Ovary (tissue), 9 donors: Measurements from ENCODE around the gene MIOS. TPM values are rescaled to one million over a fixed set of nuclear protein-coding genes. Genes with fewer than 3 reads are reported as not detected.
"Not testable (repeated sequence)": the region's sequence is repeated elsewhere in the genome, so short reads cannot be mapped to it uniquely, and the experiment has no call there.

Experiments
- DNase-seq, 5 donors: peaks; one replicate each; pipeline ENCODE4 v3.0.0-alpha.2; 2019 to 2020
- H3K27ac ChIP-seq, 2 donors: fragments of 200-600 bp; one replicate each; pipeline versions ENCODE4 v1.5.1 to v1.8.0; 2019 to 2022
- H3K27me3 ChIP-seq: fragments of 200-600 bp; one replicate; pipeline ENCODE4 v1.8.0; 2022
- H3K36me3 ChIP-seq: fragments of 200-600 bp; sonication (generic); one replicate; pipeline ENCODE4 v1.5.1; 2019
- H3K4me1 ChIP-seq: one replicate; pipeline ENCODE4 v1.8.1; 2013; ENCODE audit warnings: mild to moderate bottlenecking, moderate library complexity; ENCODE audit not compliant: insufficient read depth
- H3K4me3 ChIP-seq: fragments of 200-600 bp; sonication (generic); one replicate; pipeline ENCODE4 v1.5.1; 2017
- H3K9me3 ChIP-seq, 2 donors: fragments of 200-600 bp in 1 of 2; sonication (generic) in 1 of 2; one replicate each; pipeline versions ENCODE4 v1.5.1 to v1.8.1; 2013 to 2019; ENCODE audit warnings: mild to moderate bottlenecking in 1 of 2, moderate library complexity in 1 of 2
- CTCF ChIP-seq, 3 donors: fragments of 450-650 bp in 2 of 3; fragments of 200-600 bp in 1 of 3; IDR thresholded peaks; one replicate each; pipeline versions ENCODE4 v1.5.1 to v1.8.0; 2016 to 2022; ENCODE audit warnings: antibody characterized with exemption in 3 of 3, mild to moderate bottlenecking in 1 of 3
- EP300 ChIP-seq: sonication (generic); formaldehyde crosslinking; IDR thresholded peaks from one replicate; pipeline ENCODE4 v1.6.1; 2017; ENCODE audit warnings: antibody characterized with exemption
- POLR2A ChIP-seq: fragments of 450-650 bp; IDR thresholded peaks from one replicate; pipeline ENCODE4 v1.6.1; 2017; ENCODE audit warnings: antibody characterized with exemption, mild to moderate bottlenecking, moderate library complexity
- WGBS, 3 donors: extraction: QIAGEN DNeasy Blood & Tissue Kit in 1 of 3; methylation state at CpG; one replicate each; pipeline versions ENCODE4 v1.1.5 to v1.1.7; 2013 to 2017; 5-methylcytosine and 5-hydroxymethylcytosine counted together
- intact Hi-C, 4 donors: fragments of 100-400 bp; cut with DNase I; formaldehyde crosslinking; loops; one replicate each; pipeline versions ENCODE4 v1.11.0 to v1.15.1; 2022 to 2023
- polyA plus RNA-seq, 2 donors: library from polyadenylated mRNA; stranded (reverse); fragments of 200-250 nt in 1 of 2; fragments of 350-450 nt in 1 of 2; fragmentation: Illumina TruSeq in 1 of 2; extraction: RNeasy Lipid Tissue Mini Kit (QIAGEN cat#74804) in 1 of 2; gene quantifications; one replicate each; pipeline ENCODE4 v1.2.3, GENCODE V29; 2013 to 2014
- total RNA-seq, 7 donors: library from RNA; depleted of rRNA in 2 of 7; stranded (reverse); fragments of >200 nt in 2 of 7; fragmentation: NEBNext Ultra II Directional in 3 of 7; extraction: Animal tissue kit (Norgen Biotek cat#: 25700) in 3 of 7; gene quantifications; one replicate each; pipeline versions ENCODE4 v1.1.0 to v1.2.4, GENCODE V29; 2016 to 2023
- donor health status: DM: no; HTN: no; CAD: no; lungs with moderate emphysema.
- donor health status: DM: no; HTN: no; CAD: no.
- donor health status: Bipolar disorder and iron deficiency.
- donor health status: DM: yes; HTN: yes; CAD: no.
- donor health status: DM: no; HTN: no; CAD: no.
- donor health status: DM: yes; HTN: yes; CAD: no.

The MIOS gene
- total and polyA plus RNA-seq, 9 donors, result 11.2 to 49.2 (median 26.9) TPM

- intact Hi-C loops, result no loop called here
- H3K4me1 ChIP-seq, result no peaks in the 10 kb centered on the region
- H3K4me3 ChIP-seq, result no peak overlapping the region
- no peaks in the 10 kb centered on the region for H3K9me3 ChIP-seq
- H3K27ac ChIP-seq, result no peak overlapping the region
- 94 to 97% (median 95%) methylated on average over 5 of the region's 5 CpGs for WGBS, 3 donors
- no peak for DNase-seq
- H3K36me3 ChIP-seq, result no peaks in the 10 kb centered on the region
- TF ChIP-seq POLR2A (no peak), EP300 (no peak), CTCF (IDR thresholded peaks at IDR 0.05) (no peak)
- H3K27me3 ChIP-seq, result no peaks in the 10 kb centered on the region
These were observed 9.4 kb upstream of the MIOS start for GRCh38 chr7:7557252-7557651.

GRCh38 chr7:7561591-7561990 lies 5.1 kb upstream of the MIOS start:
- intact Hi-C loops, H3K27ac ChIP-seq, H3K27me3 ChIP-seq, H3K36me3 ChIP-seq, H3K9me3 ChIP-seq, H3K4me3 ChIP-seq, DNase-seq, H3K4me1 ChIP-seq: not testable (repeated sequence)
- WGBS, 3 donors, result 97 to 98% (median 97%) methylated on average over 5 of the region's 5 CpGs

GRCh38 chr7:7562736-7563135 lies 3.9 kb upstream of the MIOS start:
- H3K36me3 ChIP-seq, result no peaks in the 10 kb centered on the region
- no peak overlapping the region for H3K4me3 ChIP-seq
- no peaks in the 10 kb centered on the region for H3K9me3 ChIP-seq
- no peaks in the 10 kb centered on the region for H3K27me3 ChIP-seq
- intact Hi-C loops, result no loop called here
- no peak for DNase-seq
- WGBS, 3 donors, result 11 to 16% (median 14%) methylated on average over 3 of the region's 3 CpGs
- no peak overlapping the region for H3K27ac ChIP-seq
- H3K4me1 ChIP-seq, result no peaks in the 10 kb centered on the region
- no peak for TF ChIP-seq CTCF (IDR thresholded peaks at IDR 0.05)

GRCh38 chr7:7563269-7563668 lies 3.4 kb upstream of the MIOS start:
- H3K36me3 ChIP-seq, result no peaks in the 10 kb centered on the region
- no peak overlapping the region for H3K27ac ChIP-seq
- WGBS, 3 donors, result 65 to 84% (median 66%) methylated on average over 5 of the region's 5 CpGs
- no peak for DNase-seq
- no peak for TF ChIP-seq POLR2A
- no peak for TF ChIP-seq CTCF (IDR thresholded peaks at IDR 0.05)
- no peak for TF ChIP-seq EP300
- H3K9me3 ChIP-seq, result no peaks in the 10 kb centered on the region
- no peak overlapping the region for H3K4me3 ChIP-seq
- no peaks in the 10 kb centered on the region for H3K27me3 ChIP-seq
- intact Hi-C loops, result no loop called here
- H3K4me1 ChIP-seq, result peaks cover under 1% of the 10 kb centered on the region

GRCh38 chr7:7563813-7564212 lies 2.9 kb upstream of the MIOS start:
- TF ChIP-seq POLR2A, result no peak
- TF ChIP-seq EP300, result no peak
- no peak for TF ChIP-seq CTCF (IDR thresholded peaks at IDR 0.05)
- H3K27ac ChIP-seq, result peak overlapping the region in 1 of 2 donors; percentile 29

More at GRCh38 chr7:7563813-7564212, 2.9 kb upstream of the MIOS start:
- no peak for DNase-seq
- no peaks in the 10 kb centered on the region for H3K9me3 ChIP-seq
- H3K4me3 ChIP-seq, result no peak overlapping the region
- intact Hi-C loops, result no loop called here
- H3K36me3 ChIP-seq, result no peaks in the 10 kb centered on the region
- H3K27me3 ChIP-seq, result no peaks in the 10 kb centered on the region
- peaks cover 3% of the 10 kb centered on the region for H3K4me1 ChIP-seq
